ENCODE measurements around the gene CDHR2.

DNA sequence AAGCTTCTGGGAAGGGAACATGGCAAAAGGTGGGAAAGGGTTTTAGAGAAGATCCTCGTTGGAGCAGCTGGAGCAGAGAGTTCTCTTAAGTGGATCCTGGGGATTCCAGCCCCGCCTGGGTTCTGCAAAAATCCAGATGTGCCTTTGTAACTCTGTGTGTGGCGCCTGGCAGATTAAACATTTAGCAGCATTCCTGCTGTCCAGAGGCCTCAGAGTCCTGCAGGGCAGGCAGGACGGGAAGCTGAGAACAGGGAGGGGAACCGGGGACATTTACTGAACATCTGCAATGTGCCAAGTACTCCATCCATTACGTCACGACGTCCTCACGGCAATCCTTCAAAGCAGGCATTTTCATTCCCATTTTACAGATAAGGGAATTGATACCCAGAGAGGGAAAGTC is 87.3 kb downstream of the CDHR2 start:
- TF ChIP-seq CTCF (IDR thresholded peaks at IDR 0.05), result no peak
- no peak for TF ChIP-seq POLR2A (IDR thresholded peaks at IDR 0.05)

Data from testis (tissue), 2 donors.